Measurements from ENCODE around the gene DQX1. TPM values are rescaled to one million over a fixed set of nuclear protein-coding genes. Genes with fewer than 3 reads are reported as not detected.
A peak's percentile ranks its signal among the peaks of the same experiment; 100 is the strongest.

The DQX1 gene
- total and polyA plus RNA-seq, 9 of the 15 experiments (the other 6 are each of a cell fraction or from before 2014, with no cell fraction given): 0.04 to 0.38 (median 0.18) TPM; not detected in 1

DNA sequence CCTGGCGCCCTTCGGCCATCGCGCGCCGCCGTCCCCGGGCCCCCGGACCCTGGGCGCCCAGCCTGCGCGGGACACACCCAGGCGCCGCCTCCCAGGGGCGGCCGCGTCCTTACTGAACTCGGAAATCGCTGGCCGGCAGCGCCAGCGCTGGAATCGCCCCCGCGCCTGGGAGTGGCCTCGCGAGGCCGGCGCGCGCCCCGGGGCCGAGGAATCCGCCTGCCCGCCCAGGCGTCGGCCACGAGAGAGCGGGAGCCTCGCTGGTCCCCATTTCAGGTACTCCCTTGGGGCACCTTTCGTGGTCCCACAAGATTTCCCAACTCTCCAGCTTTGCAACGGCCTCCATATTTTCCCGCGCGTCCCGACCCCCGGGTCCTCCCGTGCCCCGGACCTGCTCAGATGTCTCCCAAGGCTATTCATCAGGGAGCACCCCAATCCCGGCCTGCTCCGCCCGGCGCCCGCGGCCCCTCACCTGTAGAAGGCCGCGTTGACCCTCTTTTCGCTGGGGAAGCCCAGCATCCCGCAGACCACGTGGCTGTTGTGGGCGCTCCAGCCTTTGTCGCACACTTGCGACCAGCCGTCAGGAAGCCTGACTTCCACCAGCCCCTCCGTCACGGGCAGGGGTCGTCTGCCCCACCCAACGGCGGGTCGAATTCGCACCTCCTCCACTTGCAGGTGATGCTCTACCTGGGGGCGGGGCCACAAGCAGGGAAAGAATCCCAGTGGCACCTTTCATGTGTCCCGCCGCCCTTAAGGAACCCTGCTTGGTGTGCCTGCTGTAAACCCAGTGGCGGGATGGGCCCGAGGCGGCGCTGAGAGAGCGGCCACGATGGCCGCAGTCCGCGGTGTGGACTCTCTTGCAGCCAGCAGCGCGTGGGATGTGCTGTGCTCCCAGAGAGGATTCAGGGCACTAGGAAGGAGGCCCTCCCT is 23.1 kb upstream of the DQX1 start (continued):
- TF ChIP-seq ATF7 (IDR thresholded peaks at IDR 0.05) (peak; percentile 51; the same call in 1 of the 2 replicates), GATA2 (CRISPR knock-in tag; IDR thresholded peaks at IDR 0.05) (no peak), NONO (IDR thresholded peaks at IDR 0.05; ENCODE audit: low read depth in 2 of 2, low read length in 1 of 2) (peak; percentile 52 to 63; a peak in 2 of 4 replicates), ZNF778 (CRISPR knock-in tag; IDR thresholded peaks at IDR 0.05) (no peak), SMAD4 (CRISPR knock-in tag; conservative IDR thresholded peaks at IDR 0.05) (peak; percentile 78), EP300 (IDR thresholded peaks at IDR 0.05; ENCODE audit: low read length) (peak; percentile 2; the same call in 1 of the 2 replicates), ZBTB7A (IDR thresholded peaks at IDR 0.05; ENCODE audit: borderline replicate concordance, control insufficient read depth, low read depth, low read length) (peak; percentile 86; the same call in 1 of the 2 replicates), EP400 (IDR thresholded peaks at IDR 0.05) (0 out of 2 replicates have a peak, but pooled peaks have one; percentile 20), XRCC5 (IDR thresholded peaks at IDR 0.05; ENCODE audit: low read depth, low read length) (0 out of 2 replicates have a peak, but pooled peaks have one; percentile 58), PHF8 (IDR thresholded peaks at IDR 0.05; ENCODE audit: borderline replicate concordance, low read length) (peak; percentile 71; the same call in 1 of the 2 replicates), MYC (IDR thresholded peaks at IDR 0.05; ENCODE audit: low read depth, low read length) (peak; percentile 67; the same call in 1 of the 2 replicates), MYC (CRISPR knock-in tag; IDR thresholded peaks at IDR 0.05; ENCODE audit: borderline replicate concordance, low read depth) (no peak), SNRNP70 (optimal IDR thresholded peaks at IDR 0.05; ENCODE audit: low read depth, low read length) (no peak), NFRKB (IDR thresholded peaks at IDR 0.05; ENCODE audit: low read depth) (0 out of 2 replicates have a peak, but pooled peaks have one; percentile 34)
- TF ChIP-seq, protein P1, sequence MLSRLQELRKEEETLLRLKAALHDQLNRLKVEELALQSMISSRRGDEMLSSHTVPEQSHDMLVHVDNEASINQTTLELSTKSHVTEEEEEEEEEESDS (CRISPR knock-in tag; IDR thresholded peaks at IDR 0.05): no peak
- TF ChIP-seq, protein P2, sequence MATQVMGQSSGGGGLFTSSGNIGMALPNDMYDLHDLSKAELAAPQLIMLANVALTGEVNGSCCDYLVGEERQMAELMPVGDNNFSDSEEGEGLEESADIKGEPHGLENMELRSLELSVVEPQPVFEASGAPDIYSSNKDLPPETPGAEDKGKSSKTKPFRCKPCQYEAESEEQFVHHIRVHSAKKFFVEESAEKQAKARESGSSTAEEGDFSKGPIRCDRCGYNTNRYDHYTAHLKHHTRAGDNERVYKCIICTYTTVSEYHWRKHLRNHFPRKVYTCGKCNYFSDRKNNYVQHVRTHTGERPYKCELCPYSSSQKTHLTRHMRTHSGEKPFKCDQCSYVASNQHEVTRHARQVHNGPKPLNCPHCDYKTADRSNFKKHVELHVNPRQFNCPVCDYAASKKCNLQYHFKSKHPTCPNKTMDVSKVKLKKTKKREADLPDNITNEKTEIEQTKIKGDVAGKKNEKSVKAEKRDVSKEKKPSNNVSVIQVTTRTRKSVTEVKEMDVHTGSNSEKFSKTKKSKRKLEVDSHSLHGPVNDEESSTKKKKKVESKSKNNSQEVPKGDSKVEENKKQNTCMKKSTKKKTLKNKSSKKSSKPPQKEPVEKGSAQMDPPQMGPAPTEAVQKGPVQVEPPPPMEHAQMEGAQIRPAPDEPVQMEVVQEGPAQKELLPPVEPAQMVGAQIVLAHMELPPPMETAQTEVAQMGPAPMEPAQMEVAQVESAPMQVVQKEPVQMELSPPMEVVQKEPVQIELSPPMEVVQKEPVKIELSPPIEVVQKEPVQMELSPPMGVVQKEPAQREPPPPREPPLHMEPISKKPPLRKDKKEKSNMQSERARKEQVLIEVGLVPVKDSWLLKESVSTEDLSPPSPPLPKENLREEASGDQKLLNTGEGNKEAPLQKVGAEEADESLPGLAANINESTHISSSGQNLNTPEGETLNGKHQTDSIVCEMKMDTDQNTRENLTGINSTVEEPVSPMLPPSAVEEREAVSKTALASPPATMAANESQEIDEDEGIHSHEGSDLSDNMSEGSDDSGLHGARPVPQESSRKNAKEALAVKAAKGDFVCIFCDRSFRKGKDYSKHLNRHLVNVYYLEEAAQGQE (IDR thresholded peaks at IDR 0.05; ENCODE audit: borderline replicate concordance): peak; percentile 23; the same call in 1 of the 2 replicates
- TF ChIP-seq, protein P2 (CRISPR knock-in tag; IDR thresholded peaks at IDR 0.05; ENCODE audit: low read depth): no peak
- TF ChIP-seq, protein P3, sequence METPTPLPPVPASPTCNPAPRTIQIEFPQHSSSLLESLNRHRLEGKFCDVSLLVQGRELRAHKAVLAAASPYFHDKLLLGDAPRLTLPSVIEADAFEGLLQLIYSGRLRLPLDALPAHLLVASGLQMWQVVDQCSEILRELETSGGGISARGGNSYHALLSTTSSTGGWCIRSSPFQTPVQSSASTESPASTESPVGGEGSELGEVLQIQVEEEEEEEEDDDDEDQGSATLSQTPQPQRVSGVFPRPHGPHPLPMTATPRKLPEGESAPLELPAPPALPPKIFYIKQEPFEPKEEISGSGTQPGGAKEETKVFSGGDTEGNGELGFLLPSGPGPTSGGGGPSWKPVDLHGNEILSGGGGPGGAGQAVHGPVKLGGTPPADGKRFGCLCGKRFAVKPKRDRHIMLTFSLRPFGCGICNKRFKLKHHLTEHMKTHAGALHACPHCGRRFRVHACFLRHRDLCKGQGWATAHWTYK (CRISPR knock-in tag; IDR thresholded peaks at IDR 0.05): 0 out of 2 replicates have a peak, but pooled peaks have one; percentile 39

All from K562 (cell line).